Measurements from ENCODE around the gene DUSP22. TPM values are rescaled to one million over a fixed set of nuclear protein-coding genes. Genes with fewer than 3 reads are reported as not detected.

Gene DUSP22
- total RNA-seq, 6 donors from 2014 or later, result 49.9 to 108 (median 63.8) TPM

GRCh38 chr6:396126-396520 lies 103.8 kb downstream of the DUSP22 start:
- WGBS, 2 donors, result 86 to 91% methylated on average over 6 of the region's 6 CpGs
- no peaks in the 10 kb centered on the region for H3K36me3 ChIP-seq
- H3K9me3 ChIP-seq, result no peaks in the 10 kb centered on the region
- H3K27me3 ChIP-seq, result peaks cover 0 to 34% (median 21%) of the 10 kb centered on the region in 4 donors
- no peak for TF ChIP-seq CTCF (IDR thresholded peaks at IDR 0.05)
- TF ChIP-seq EP300 (IDR thresholded peaks at IDR 0.05), result no peak
- no peak for TF ChIP-seq POLR2AphosphoS5 (IDR thresholded peaks at IDR 0.05)
- TF ChIP-seq POLR2A (IDR thresholded peaks at IDR 0.05), result no peak
- H3K27ac ChIP-seq, result no peak overlapping the region
- DNase-seq (no peak), ATAC-seq (ENCODE audit: low FRiP score in 2 of 2) (no peak)
- no peak overlapping the region for H3K4me3 ChIP-seq
- peaks cover 26 to 29% (median 27%) of the 10 kb centered on the region in 4 donors for H3K4me1 ChIP-seq

DNA sequence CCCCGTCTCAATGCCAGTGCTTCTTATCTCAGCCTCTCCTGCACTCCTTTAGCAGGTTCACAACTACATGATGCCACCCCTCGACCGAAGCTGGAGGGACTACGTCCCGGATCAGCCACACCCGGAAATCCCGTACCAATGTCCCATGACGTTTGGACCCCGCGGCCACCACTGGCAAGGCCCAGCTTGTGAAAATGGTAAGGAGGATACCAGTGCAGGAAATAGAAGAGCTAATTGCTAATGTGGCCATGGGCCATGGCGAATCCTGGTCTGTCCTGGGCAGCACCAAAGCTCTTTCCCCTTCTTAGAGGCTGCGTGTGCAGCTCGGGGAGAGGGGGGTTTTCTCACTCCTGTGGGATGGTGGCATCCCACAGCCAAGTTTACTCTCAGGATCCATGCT lies 104.8 kb downstream of the DUSP22 start:
- H3K27me3 ChIP-seq, result peaks cover 0 to 24% (median 12%) of the 10 kb centered on the region in 4 donors
- H3K36me3 ChIP-seq, result no peaks in the 10 kb centered on the region
- no peak for ATAC-seq (ENCODE audit: low FRiP score in 2 of 2)

DNA sequence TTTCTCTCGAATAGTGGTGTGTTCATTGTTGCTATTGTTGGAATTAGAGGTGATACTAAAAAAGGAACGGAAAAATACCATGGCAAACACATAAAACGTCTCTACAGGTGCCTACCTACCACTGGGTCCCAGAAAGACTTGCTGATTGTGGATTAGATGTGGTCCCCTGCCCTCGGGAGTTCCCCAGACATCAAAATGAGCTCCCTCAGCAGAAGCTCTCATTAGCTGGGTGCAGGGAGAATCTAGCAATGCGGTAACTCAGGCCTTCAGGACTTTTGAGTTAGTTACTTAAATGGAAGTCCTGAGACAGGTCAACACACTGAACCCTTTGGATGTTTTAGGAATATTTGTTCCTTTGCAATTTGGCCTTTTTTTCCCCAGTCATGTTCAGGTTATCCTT lies 105.3 kb downstream of the DUSP22 start:
- Histone ChIP-seq H3K4me1 (peaks cover 12 to 14% (median 13%) of the 10 kb centered on the region in 4 donors), H3K27me3 (peaks cover 0 to 19% (median 9%) of the 10 kb centered on the region in 4 donors), H3K27ac (no peak overlapping the region), H3K36me3 (no peaks in the 10 kb centered on the region), H3K9me3 (no peaks in the 10 kb centered on the region), H3K4me3 (no peak overlapping the region)
- 85 to 88% methylated on average over 5 of the region's 5 CpGs for WGBS, 2 donors
- TF ChIP-seq CTCF (IDR thresholded peaks at IDR 0.05) (no peak), POLR2A (IDR thresholded peaks at IDR 0.05) (no peak), POLR2AphosphoS5 (IDR thresholded peaks at IDR 0.05) (no peak)
- DNase-seq, result no peak
- ATAC-seq (ENCODE audit: low FRiP score in 2 of 2), result no peak

More for the DNA sequence above, 104.8 kb downstream of the DUSP22 start:
- Histone ChIP-seq H3K4me1 (peaks cover 17 to 20% (median 18%) of the 10 kb centered on the region in 4 donors), H3K9me3 (no peaks in the 10 kb centered on the region), H3K27ac (no peak overlapping the region), H3K4me3 (no peak overlapping the region)
- TF ChIP-seq CTCF (IDR thresholded peaks at IDR 0.05), result no peak
- no peak for TF ChIP-seq POLR2AphosphoS5 (IDR thresholded peaks at IDR 0.05)
- no peak for TF ChIP-seq EP300 (IDR thresholded peaks at IDR 0.05)
- TF ChIP-seq POLR2A (IDR thresholded peaks at IDR 0.05), result no peak
- WGBS, 2 donors, result 89 to 91% methylated on average over 13 of the region's 13 CpGs
- DNase-seq, result peak in 1 of 2 donors; percentile 22

- Histone ChIP-seq H3K36me3 (no peaks in the 10 kb centered on the region), H3K4me1 (peaks cover 7 to 9% (median 8%) of the 10 kb centered on the region in 4 donors), H3K4me3 (no peak overlapping the region), H3K27ac (no peak overlapping the region), H3K27me3 (peaks cover 0 to 14% (median 7%) of the 10 kb centered on the region in 4 donors), H3K9me3 (no peaks in the 10 kb centered on the region)
- WGBS, 2 donors, result 85% methylated on average over 2 of the region's 2 CpGs
- no peak for TF ChIP-seq POLR2A (IDR thresholded peaks at IDR 0.05)
- no peak for TF ChIP-seq EP300 (IDR thresholded peaks at IDR 0.05)
- TF ChIP-seq CTCF (IDR thresholded peaks at IDR 0.05), result no peak
- TF ChIP-seq POLR2AphosphoS5 (IDR thresholded peaks at IDR 0.05), result no peak
- DNase-seq (no peak), ATAC-seq (ENCODE audit: low FRiP score in 2 of 2) (no peak)
Observed at GRCh38 chr6:398065-398464, 105.8 kb downstream of the DUSP22 start.

- H3K36me3 ChIP-seq, result no peaks in the 10 kb centered on the region
- H3K4me3 ChIP-seq, result no peak overlapping the region
- TF ChIP-seq POLR2A (IDR thresholded peaks at IDR 0.05) (no peak), EP300 (IDR thresholded peaks at IDR 0.05) (no peak), POLR2AphosphoS5 (IDR thresholded peaks at IDR 0.05) (no peak), CTCF (IDR thresholded peaks at IDR 0.05) (no peak)
- no peaks in the 10 kb centered on the region for H3K9me3 ChIP-seq
- ATAC-seq (ENCODE audit: low FRiP score in 2 of 2), result no peak
- H3K27me3 ChIP-seq, result peaks cover 0 to 9% (median 4%) of the 10 kb centered on the region in 4 donors
- no peak for DNase-seq
- peaks cover 1 to 4% (median 3%) of the 10 kb centered on the region in 4 donors for H3K4me1 ChIP-seq
- no peak overlapping the region for H3K27ac ChIP-seq
- WGBS, 2 donors, result 84 to 86% methylated on average over 12 to 13 of the region's 13 CpGs
Observed at GRCh38 chr6:398558-399078, 106.3 kb downstream of the DUSP22 start.

Data from upper lobe of left lung (tissue), 6 donors.